22Rv1 (cell line): ENCODE measurements around the gene RICTOR.
"Not testable (repeated sequence)": the region's sequence is repeated elsewhere in the genome, so short reads cannot be mapped to it uniquely, and the experiment has no call there.

Experiments
- ZFX ChIP-seq: fragments of 450-650 bp; IDR thresholded peaks from 2 replicates; pipeline ENCODE4 v1.6.1; 2017; ENCODE audit warnings: antibody characterized with exemption, borderline replicate concordance
- TF ChIP-seq, protein P1 (sequence below): fragments of 450-650 bp; IDR thresholded peaks from 2 replicates; pipeline ENCODE4 v1.5.1; 2017; ENCODE audit warnings: mild to moderate bottlenecking

- TF ChIP-seq, protein P1, sequence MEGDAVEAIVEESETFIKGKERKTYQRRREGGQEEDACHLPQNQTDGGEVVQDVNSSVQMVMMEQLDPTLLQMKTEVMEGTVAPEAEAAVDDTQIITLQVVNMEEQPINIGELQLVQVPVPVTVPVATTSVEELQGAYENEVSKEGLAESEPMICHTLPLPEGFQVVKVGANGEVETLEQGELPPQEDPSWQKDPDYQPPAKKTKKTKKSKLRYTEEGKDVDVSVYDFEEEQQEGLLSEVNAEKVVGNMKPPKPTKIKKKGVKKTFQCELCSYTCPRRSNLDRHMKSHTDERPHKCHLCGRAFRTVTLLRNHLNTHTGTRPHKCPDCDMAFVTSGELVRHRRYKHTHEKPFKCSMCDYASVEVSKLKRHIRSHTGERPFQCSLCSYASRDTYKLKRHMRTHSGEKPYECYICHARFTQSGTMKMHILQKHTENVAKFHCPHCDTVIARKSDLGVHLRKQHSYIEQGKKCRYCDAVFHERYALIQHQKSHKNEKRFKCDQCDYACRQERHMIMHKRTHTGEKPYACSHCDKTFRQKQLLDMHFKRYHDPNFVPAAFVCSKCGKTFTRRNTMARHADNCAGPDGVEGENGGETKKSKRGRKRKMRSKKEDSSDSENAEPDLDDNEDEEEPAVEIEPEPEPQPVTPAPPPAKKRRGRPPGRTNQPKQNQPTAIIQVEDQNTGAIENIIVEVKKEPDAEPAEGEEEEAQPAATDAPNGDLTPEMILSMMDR, result not testable (repeated sequence)
- not testable (repeated sequence) for TF ChIP-seq ZFX
These were observed 84.1 kb downstream of the RICTOR start for GRCh38 chr5:38989974-38990719.
